SK-N-SH (cell line): ENCODE measurements around the gene DYNC1H1. TPM values are rescaled to one million over a fixed set of nuclear protein-coding genes. Genes with fewer than 3 reads are reported as not detected.

Experiments used
- CTCF ChIA-PET: fragments of 300-600, 350-600 bp; formaldehyde crosslinking; extraction: SDS; loops from one replicate; lab custom pipeline; 2021; lab: Yijun Ruan, JAX
- POLR2A ChIA-PET: fragments of 350-600 bp; sonication (Branson Sonifier 250); formaldehyde crosslinking; extraction: SDS; loops from one replicate; lab custom pipeline; 2020; ENCODE audit warnings: antibody characterized with exemption, inconsistent platforms; lab: Yijun Ruan, JAX
- DNase-seq: peaks from one replicate; pipeline ENCODE4 v3.0.0; 2012
- H2AFZ ChIP-seq: fragments of 200-600 bp; sonication (generic); 2 replicates; pipeline ENCODE4 v1.8.1; 2016; ENCODE audit warnings: antibody characterized with exemption, mild to moderate bottlenecking, low read depth
- H3F3A ChIP-seq: fragments of 200-600 bp; sonication (generic); replicated peaks from 2 replicates; pipeline ENCODE3; 2016; ENCODE audit warnings: antibody characterized with exemption, mild to moderate bottlenecking; ENCODE audit not compliant: insufficient read depth
- H3K27ac ChIP-seq, 2 experiments: fragments of 200-500 bp in 1 of 2; fragments of 200-600 bp in 1 of 2; sonication (Bioruptor generic) in 1 of 2; sonication (generic), shearing (Covaris generic) in 1 of 2; 2 replicates each; pipeline versions ENCODE4 v1.5.1 to v1.6.1; 2014 to 2016; ENCODE audit warnings: low read depth in 2 of 2, inconsistent platforms in 1 of 2, low read length in 1 of 2, mild to moderate bottlenecking in 1 of 2, mixed read lengths in 1 of 2
- H3K27me3 ChIP-seq: fragments of 200-600 bp; sonication (generic), shearing (Covaris generic); 2 replicates; pipeline ENCODE4 v1.6.1; 2016; ENCODE audit warnings: mixed run types; ENCODE audit not compliant: insufficient read depth
- H3K36me3 ChIP-seq, 2 experiments: fragments of 200-500 bp in 1 of 2; fragments of 200-600 bp in 1 of 2; sonication (Bioruptor generic) in 1 of 2; sonication (generic) in 1 of 2; replicated peaks in 1 of 2; 2 replicates each; pipeline versions ENCODE3 to v1.5.1; 2014 to 2016; ENCODE audit warnings: low read length in 1 of 2, mild to moderate bottlenecking in 1 of 2; ENCODE audit not compliant: insufficient read depth in 2 of 2, control insufficient read depth in 1 of 2
- H3K4me1 ChIP-seq, 2 experiments: fragments of 200-500 bp in 1 of 2; fragments of 200-600 bp in 1 of 2; sonication (Bioruptor generic) in 1 of 2; sonication (generic), shearing (Covaris generic) in 1 of 2; 2 replicates each; pipeline versions ENCODE4 v1.5.1 to v1.6.1; 2014 to 2016; ENCODE audit warnings: low read depth in 1 of 2, low read length in 1 of 2, mixed run types in 1 of 2; ENCODE audit not compliant: insufficient read depth in 2 of 2, control insufficient read depth in 1 of 2
- H3K4me2 ChIP-seq: fragments of 200-600 bp; sonication (generic), shearing (Covaris generic); 2 replicates; pipeline ENCODE4 v1.6.1; 2017; ENCODE audit warnings: mixed run types
- H3K4me3 ChIP-seq, 2 experiments: fragments of 200-500 bp in 1 of 2; fragments of 200-600 bp in 1 of 2; sonication (Bioruptor generic) in 1 of 2; sonication (generic), shearing (Covaris generic) in 1 of 2; 2 replicates each; pipeline versions ENCODE4 v1.5.1 to v1.8.1; 2014 to 2016; ENCODE audit warnings: low read depth in 2 of 2, inconsistent platforms in 1 of 2, low read length in 1 of 2, mild to moderate bottlenecking in 1 of 2, mixed read lengths in 1 of 2, moderate library complexity in 1 of 2
- H3K79me2 ChIP-seq: fragments of 200-600 bp; sonication (generic); 2 replicates; pipeline ENCODE4 v1.8.1; 2017; ENCODE audit warnings: mild to moderate bottlenecking; ENCODE audit not compliant: insufficient read depth
- H3K9ac ChIP-seq: fragments of 200-600 bp; sonication (generic); 2 replicates; pipeline ENCODE4 v1.6.1; 2017; ENCODE audit warnings: mixed run types
- H3K9me2 ChIP-seq: fragments of 200-600 bp; sonication (generic); 2 replicates; pipeline ENCODE4 v1.6.1; 2017; ENCODE audit warnings: mixed run types
- H3K9me3 ChIP-seq: fragments of 200-600 bp; sonication (generic); 2 replicates; pipeline ENCODE4 v1.6.1; 2017; ENCODE audit warnings: mixed run types, mild to moderate bottlenecking, moderate library complexity
- H4K20me1 ChIP-seq: fragments of 200-600 bp; sonication (generic); 2 replicates; pipeline ENCODE4 v1.6.1; 2017; ENCODE audit warnings: mild to moderate bottlenecking, mixed run types; ENCODE audit not compliant: insufficient read depth
- CHD2 ChIP-seq: fragments of 150-350 bp; IDR thresholded peaks from 2 replicates; pipeline ENCODE4 v1.6.1; 2018; ENCODE audit warnings: low read length; ENCODE audit not compliant: partially characterized antibody
- EP300 ChIP-seq, 2 experiments: IDR thresholded peaks; 2 replicates each; pipeline versions ENCODE4 v1.4.0 to v1.6.1; 2012; ENCODE audit warnings: borderline replicate concordance in 1 of 2, low read depth in 1 of 2, low read length in 1 of 2
- EZH2phosphoT487 ChIP-seq: fragments of 200-600 bp; sonication (generic); IDR thresholded peaks from 2 replicates; pipeline ENCODE4 v1.6.1; 2017; ENCODE audit warnings: low read depth, mixed run types, mild to moderate bottlenecking, antibody characterized with exemption, moderate library complexity, borderline replicate concordance
- FOSL2 ChIP-seq: IDR thresholded peaks from 2 replicates; pipeline ENCODE4 v1.4.0; 2012; ENCODE audit warnings: low read depth, mild to moderate bottlenecking, moderate library complexity, borderline replicate concordance
- FOXJ3 ChIP-seq: sonication (generic); formaldehyde crosslinking; IDR thresholded peaks from 2 replicates; pipeline ENCODE4 v1.5.1; 2020; ENCODE audit warnings: mild to moderate bottlenecking, missing genetic modification reagents
- GATA2 ChIP-seq: sonication (generic); formaldehyde crosslinking; IDR thresholded peaks from 2 replicates; pipeline ENCODE4 v1.5.0; 2020; ENCODE audit warnings: mild to moderate bottlenecking, missing genetic modification reagents
- JUND ChIP-seq: IDR thresholded peaks from 2 replicates; pipeline ENCODE4 v1.4.0; 2012
- MEF2A ChIP-seq: IDR thresholded peaks from 2 replicates; pipeline ENCODE4 v1.4.0; 2012; ENCODE audit warnings: low read depth, borderline replicate concordance
- MXI1 ChIP-seq: IDR thresholded peaks from 2 replicates; pipeline ENCODE4 v1.6.1; 2012; ENCODE audit warnings: mild to moderate bottlenecking, low read depth, low read length, improper control_type of control experiment
- POLR2AphosphoS5 ChIP-seq: IDR thresholded peaks from 2 replicates; pipeline ENCODE4 v1.6.1; 2012; ENCODE audit warnings: low read depth, low read length
- RAD21 ChIP-seq: IDR thresholded peaks from 2 replicates; pipeline ENCODE4 v1.6.1; 2012; ENCODE audit warnings: mild to moderate bottlenecking, low read length
- RXRA ChIP-seq: IDR thresholded peaks from 2 replicates; pipeline ENCODE4 v1.4.0; 2012; ENCODE audit warnings: low read depth, mild to moderate bottlenecking, borderline replicate concordance
- SIN3A ChIP-seq: IDR thresholded peaks from 2 replicates; pipeline ENCODE4 v1.6.1; 2012; ENCODE audit warnings: low read depth, mild to moderate bottlenecking, low read length, moderate library complexity, borderline replicate concordance
- TCF12 ChIP-seq: IDR thresholded peaks from 2 replicates; pipeline ENCODE4 v1.4.0; 2012
- TEAD4 ChIP-seq: IDR thresholded peaks from 2 replicates; pipeline ENCODE4 v1.4.0; 2012; ENCODE audit warnings: mild to moderate bottlenecking, borderline replicate concordance; ENCODE audit not compliant: insufficient read depth
- YY1 ChIP-seq: IDR thresholded peaks from 2 replicates; pipeline ENCODE4 v1.4.0; 2012; ENCODE audit warnings: low read depth, mild to moderate bottlenecking
- WGBS: methylation state at CpG from one replicate; pipeline ENCODE4 v1.1.6; 2017; ENCODE audit warnings: low lambda C conversion rate; 5-methylcytosine and 5-hydroxymethylcytosine counted together
- polyA plus RNA-seq, 3 experiments: library from polyadenylated mRNA; depleted of rRNA; stranded (reverse); fragments of >200 nt; gene quantifications; 2 replicates each; pipeline ENCODE4 v1.2.3, GENCODE V29; 2012
- TF ChIP-seq, protein P1 (sequence below): IDR thresholded peaks from 2 replicates; pipeline ENCODE4 v1.4.0; 2012; ENCODE audit warnings: low read depth
- TF ChIP-seq, protein P2 (sequence below): IDR thresholded peaks from 2 replicates; pipeline ENCODE4 v1.4.0; 2012; ENCODE audit warnings: low read depth, borderline replicate concordance
- TF ChIP-seq, protein P3 (sequence below): IDR thresholded peaks from 2 replicates; pipeline ENCODE4; 2012

Gene DYNC1H1
- polyA plus RNA-seq, 1 of the 3 experiments (the other 2 are of a cell fraction), result 140 TPM

DNA sequence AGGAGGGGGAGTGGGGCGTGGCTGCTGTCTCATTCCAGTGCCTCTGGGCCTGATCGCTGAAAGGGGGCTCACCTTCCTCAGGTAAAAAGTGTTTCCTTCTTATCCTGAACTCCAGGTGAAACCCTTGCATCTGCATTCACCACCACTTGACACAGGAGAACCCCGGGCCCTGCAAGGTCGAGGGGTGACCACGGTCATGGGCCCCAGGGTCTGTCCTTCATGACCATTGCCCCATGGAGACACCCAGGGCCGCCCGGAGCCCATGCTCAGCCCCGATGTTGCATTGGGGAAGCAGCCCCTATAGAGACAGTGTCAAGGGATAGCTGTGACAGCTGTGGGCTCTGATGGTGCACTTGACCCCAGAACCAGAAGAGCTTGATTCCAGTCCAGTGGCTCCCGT is 34.4 kb upstream of the DYNC1H1 start:
- no peaks in the 10 kb centered on the region for H3K79me2 ChIP-seq
- WGBS, result 84% methylated on average over 8 of the region's 9 CpGs
- H3K4me1 ChIP-seq, result peaks cover 0 to 14% of the 10 kb centered on the region in 2 experiments; a peak in 2 of 4 replicates
- ChIA-PET CTCF (interaction anchor here (5.4 kb wide), 1 partner anchor 159 kb away, joined by 29 read pairs; no protein-coding TSS in a partner anchor), POLR2A (no interaction called here)
- no peak overlapping the region for H3K4me3 ChIP-seq
- H2AFZ ChIP-seq, result no peak overlapping the region
- no peaks in the 10 kb centered on the region for H4K20me1 ChIP-seq
- H3K27ac ChIP-seq, result no peak overlapping the region
- no peaks in the 10 kb centered on the region for H3K9me3 ChIP-seq
- no peaks in the 10 kb centered on the region for H3K27me3 ChIP-seq
- DNase-seq, result no peak
- no peak overlapping the region for H3K4me2 ChIP-seq
- peaks cover 0 to 16% of the 10 kb centered on the region in 2 experiments for H3K36me3 ChIP-seq
- no peaks in the 10 kb centered on the region for H3K9me2 ChIP-seq
- peaks cover 3% of the 10 kb centered on the region for H3F3A ChIP-seq
- no peak for TF ChIP-seq CHD2
- TF ChIP-seq JUND, result no peak
- TF ChIP-seq YY1, result no peak
- no peak for TF ChIP-seq RXRA
- TF ChIP-seq SIN3A, result no peak
- no peak for TF ChIP-seq TEAD4
- TF ChIP-seq RAD21, result no peak
- TF ChIP-seq FOXJ3 (CRISPR knock-in tag), result no peak
- TF ChIP-seq, protein P1, sequence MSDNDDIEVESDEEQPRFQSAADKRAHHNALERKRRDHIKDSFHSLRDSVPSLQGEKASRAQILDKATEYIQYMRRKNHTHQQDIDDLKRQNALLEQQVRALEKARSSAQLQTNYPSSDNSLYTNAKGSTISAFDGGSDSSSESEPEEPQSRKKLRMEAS, result no peak
- no peak for TF ChIP-seq FOSL2
- TF ChIP-seq EP300 (IDR thresholded peaks at IDR 0.05; ENCODE audit: borderline replicate concordance in 1 of 2, low read depth in 1 of 2, low read length in 1 of 2), result no peak
- TF ChIP-seq POLR2AphosphoS5, result no peak
- no peak overlapping the region for H3K9ac ChIP-seq

DNA sequence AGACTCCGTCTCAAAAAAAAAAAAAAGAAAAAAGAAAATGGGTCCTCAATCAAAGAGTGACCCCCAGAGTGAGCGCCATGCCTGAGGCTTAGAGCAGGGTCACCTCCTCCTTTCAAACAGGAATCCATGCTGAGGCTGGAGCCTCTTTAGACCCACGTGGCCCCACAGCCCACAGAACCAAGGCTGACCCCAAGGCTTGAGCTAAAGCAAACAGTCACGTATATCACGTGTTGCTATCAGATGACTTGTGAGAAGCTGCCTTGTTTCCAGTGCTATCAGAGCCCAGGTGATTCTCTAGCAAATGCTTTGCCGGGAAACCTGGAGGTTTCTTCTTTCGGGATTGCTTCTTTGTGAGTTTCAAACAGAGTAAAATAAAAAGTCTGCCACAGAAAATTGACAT is 31.7 kb upstream of the DYNC1H1 start:
- Histone ChIP-seq H3K79me2 (no peaks in the 10 kb centered on the region), H4K20me1 (no peaks in the 10 kb centered on the region), H3K4me2 (no peak overlapping the region), H2AFZ (no peak overlapping the region), H3F3A (no peaks in the 10 kb centered on the region), H3K9me2 (no peaks in the 10 kb centered on the region), H3K27me3 (no peaks in the 10 kb centered on the region), H3K9ac (no peak overlapping the region), H3K9me3 (no peaks in the 10 kb centered on the region), H3K27ac (no peak overlapping the region), H3K36me3 (peaks cover 0 to 4% of the 10 kb centered on the region in 2 experiments), H3K4me1 (peaks cover 0 to 11% of the 10 kb centered on the region in 2 experiments; a peak in 2 of 4 replicates), H3K4me3 (no peak overlapping the region)
- 82% methylated on average over 7 of the region's 7 CpGs for WGBS
- no peak for TF ChIP-seq GATA2
- TF ChIP-seq, protein P2, sequence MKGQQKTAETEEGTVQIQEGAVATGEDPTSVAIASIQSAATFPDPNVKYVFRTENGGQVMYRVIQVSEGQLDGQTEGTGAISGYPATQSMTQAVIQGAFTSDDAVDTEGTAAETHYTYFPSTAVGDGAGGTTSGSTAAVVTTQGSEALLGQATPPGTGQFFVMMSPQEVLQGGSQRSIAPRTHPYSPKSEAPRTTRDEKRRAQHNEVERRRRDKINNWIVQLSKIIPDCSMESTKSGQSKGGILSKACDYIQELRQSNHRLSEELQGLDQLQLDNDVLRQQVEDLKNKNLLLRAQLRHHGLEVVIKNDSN, result no peak
- TF ChIP-seq, protein P1, result no peak
- no peak for TF ChIP-seq MEF2A
- no peak for TF ChIP-seq MXI1
- TF ChIP-seq CHD2, result no peak
- no peak for TF ChIP-seq FOSL2
- no peak for TF ChIP-seq TCF12
- TF ChIP-seq EZH2phosphoT487, result no peak
- TF ChIP-seq, protein P3, sequence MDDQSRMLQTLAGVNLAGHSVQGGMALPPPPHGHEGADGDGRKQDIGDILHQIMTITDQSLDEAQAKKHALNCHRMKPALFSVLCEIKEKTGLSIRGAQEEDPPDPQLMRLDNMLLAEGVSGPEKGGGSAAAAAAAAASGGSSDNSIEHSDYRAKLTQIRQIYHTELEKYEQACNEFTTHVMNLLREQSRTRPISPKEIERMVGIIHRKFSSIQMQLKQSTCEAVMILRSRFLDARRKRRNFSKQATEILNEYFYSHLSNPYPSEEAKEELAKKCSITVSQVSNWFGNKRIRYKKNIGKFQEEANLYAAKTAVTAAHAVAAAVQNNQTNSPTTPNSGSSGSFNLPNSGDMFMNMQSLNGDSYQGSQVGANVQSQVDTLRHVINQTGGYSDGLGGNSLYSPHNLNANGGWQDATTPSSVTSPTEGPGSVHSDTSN, result no peak
- TF ChIP-seq JUND, result no peak
- no peak for DNase-seq
- POLR2A ChIA-PET, result no interaction called here
- CTCF ChIA-PET, result interaction anchor here (2.0 kb wide), 1 partner anchor 162 kb away, joined by 9 read pairs; no protein-coding TSS in a partner anchor
